LNCaP clone FGC (cell line): Measurements from ENCODE around the gene ST6GALNAC6.

Experiments
- DNase-seq: peaks from one replicate; pipeline ENCODE4 v3.0.0-alpha.2; 2011; ENCODE audit warnings: low read depth
- H3K4me3 ChIP-seq: 2 replicates; pipeline ENCODE4 v1.5.1; 2011; ENCODE audit warnings: mild to moderate bottlenecking, low read depth, low read length, control low read depth
- CTCF ChIP-seq: IDR thresholded peaks from 2 replicates; pipeline ENCODE4 v1.5.1; 2012; ENCODE audit warnings: mild to moderate bottlenecking; ENCODE audit not compliant: control insufficient read depth, insufficient read depth; ENCODE audit errors: extremely low read depth

The ST6GALNAC6 gene

GRCh38 chr9:127903557-127904475 lies 4.4 kb upstream of the ST6GALNAC6 start:
- no peak overlapping the region for H3K4me3 ChIP-seq
- TF ChIP-seq CTCF: no peak
- no peak for DNase-seq

GRCh38 chr9:127898433-127899127 lies 823 bp downstream of the ST6GALNAC6 start:
- DNase-seq: no peak
- no peak for TF ChIP-seq CTCF
- H3K4me3 ChIP-seq: peak overlapping the region; percentile 89

- no peak for DNase-seq
- H3K4me3 ChIP-seq: no peak overlapping the region
- TF ChIP-seq CTCF: no peak
Observed at GRCh38 chr9:127897193-127897692, 2.2 kb downstream of the ST6GALNAC6 start.

GRCh38 chr9:127896395-127897192 lies 2.8 kb downstream of the ST6GALNAC6 start:
- no peak overlapping the region for H3K4me3 ChIP-seq
- TF ChIP-seq CTCF: no peak
- DNase-seq: no peak

- no peak for TF ChIP-seq CTCF
- DNase-seq: no peak
- no peak overlapping the region for H3K4me3 ChIP-seq
Observed at GRCh38 chr9:127895811-127896210, 3.6 kb downstream of the ST6GALNAC6 start.

GRCh38 chr9:127893392-127893791 lies 6.0 kb downstream of the ST6GALNAC6 start:
- DNase-seq: no peak
- no peak overlapping the region for H3K4me3 ChIP-seq
- no peak for TF ChIP-seq CTCF
